T-helper 2 cell treated with Interferon-gamma antibody and Interleukin-4, amounts not matched to agents 5 μg/mL and 100 μg/mL, for 36 hours (primary cell): ENCODE data around the gene STAC2.
"Not testable (repeated sequence)": the region's sequence is repeated elsewhere in the genome, so short reads cannot be mapped to it uniquely, and the experiment has no call there.

Source experiments
- DNase-seq: peaks from one replicate; pipeline ENCODE4 v3.0.0; 2021; ENCODE audit warnings: low spot score
- H3K27ac Mint-ChIP-seq: one replicate; pipeline ENCODE4 v1.8.0; 2021; ENCODE audit warnings: mild to moderate bottlenecking, mixed read lengths
- H3K27me3 Mint-ChIP-seq: one replicate; pipeline ENCODE4 v1.8.0; 2021; ENCODE audit warnings: low read depth, mixed read lengths
- H3K36me3 Mint-ChIP-seq: one replicate; pipeline ENCODE4 v1.8.0; 2021; ENCODE audit warnings: low read depth, mixed read lengths
- H3K4me1 Mint-ChIP-seq: one replicate; pipeline ENCODE4 v1.8.0; 2021; ENCODE audit warnings: low read depth, mixed read lengths
- H3K4me3 Mint-ChIP-seq: one replicate; pipeline ENCODE4 v1.8.0; 2022; ENCODE audit warnings: mild to moderate bottlenecking, moderate library complexity, mixed read lengths
- H3K9me3 Mint-ChIP-seq: one replicate; pipeline ENCODE4 v1.8.0; 2021; ENCODE audit warnings: mixed read lengths

The STAC2 gene

DNA sequence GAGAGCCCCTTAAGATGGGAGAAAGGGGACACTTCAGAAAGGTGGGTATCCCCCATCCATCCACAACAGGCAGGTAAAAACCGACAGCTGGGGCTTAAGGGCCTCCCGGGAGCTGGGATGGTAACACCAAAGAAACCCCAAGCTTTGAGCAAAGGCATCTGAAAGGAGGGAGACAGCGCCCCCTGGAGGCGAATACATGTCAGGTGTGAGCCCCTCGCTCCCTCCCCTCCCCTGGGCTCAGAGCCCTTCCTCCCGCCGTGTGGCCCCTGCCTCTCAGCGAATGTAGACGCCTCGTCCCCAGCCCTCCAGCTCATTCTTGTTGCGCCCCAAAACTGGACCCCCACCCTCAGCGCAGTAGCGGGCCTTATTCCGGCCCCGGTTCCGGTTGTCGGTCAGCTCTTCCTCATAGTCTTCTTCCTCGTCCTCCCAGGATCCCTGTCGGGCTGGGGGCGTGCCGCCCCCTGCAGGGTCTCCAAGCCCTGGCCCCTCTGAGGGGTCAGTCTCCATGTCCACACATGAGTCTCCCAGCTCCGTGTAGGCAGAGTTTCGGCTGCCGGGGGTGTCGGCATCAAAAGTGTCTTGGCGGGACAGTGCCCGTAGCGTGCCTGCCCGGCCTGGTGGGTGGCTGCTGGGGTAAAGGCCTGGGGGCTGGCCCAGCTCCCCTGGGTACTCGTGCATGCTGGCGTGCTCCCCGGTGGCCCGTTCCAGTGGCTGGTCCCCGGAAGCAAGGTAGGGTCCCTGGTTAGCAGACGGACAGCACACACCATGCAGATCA lies 50.6 kb downstream of the STAC2 start:
- peaks cover 10% of the 10 kb centered on the region for H3K36me3 Mint-ChIP-seq

DNA sequence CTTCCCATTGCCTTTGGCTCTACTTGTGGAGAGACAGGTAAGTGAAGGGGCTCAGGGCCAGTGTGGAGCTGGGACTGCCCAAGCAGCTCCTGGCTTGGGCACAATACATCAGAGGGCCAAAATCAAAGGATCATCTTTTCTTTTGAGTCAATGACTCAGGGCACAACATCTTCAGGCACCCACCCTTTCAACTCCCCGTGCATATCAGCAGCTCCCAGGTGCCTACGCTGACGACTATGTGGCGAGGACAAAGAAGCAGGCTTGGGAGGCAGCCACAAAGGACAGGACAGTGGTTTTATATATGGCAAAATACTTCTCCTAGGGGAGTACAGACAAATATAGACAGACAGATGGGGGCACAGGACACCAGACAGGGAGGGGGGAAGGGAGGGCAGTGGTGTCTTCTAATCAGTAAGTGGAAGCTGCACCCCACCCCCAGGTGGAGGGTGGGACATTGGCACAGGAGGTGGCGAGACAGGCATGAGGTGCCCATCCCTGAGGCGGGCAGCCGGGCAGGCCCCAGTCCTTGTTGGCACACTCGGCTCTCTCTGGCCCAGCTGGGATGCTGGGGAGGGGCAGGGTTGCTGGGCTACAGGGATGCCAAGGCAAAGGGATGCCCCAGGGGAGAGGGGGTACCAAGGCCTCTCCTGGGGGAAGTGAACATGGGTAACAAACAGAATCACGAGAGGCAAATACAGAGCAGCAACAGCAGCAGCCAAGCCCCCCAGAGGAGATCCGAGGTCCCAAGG lies 52.0 kb downstream of the STAC2 start:
- Mint-ChIP-seq H3K27me3 (peaks cover 9% of the 10 kb centered on the region), H3K36me3 (peaks cover 10% of the 10 kb centered on the region), H3K4me3 (no peak overlapping the region), H3K27ac (no peak overlapping the region), H3K9me3 (no peaks in the 10 kb centered on the region), H3K4me1 (peaks cover 12% of the 10 kb centered on the region)
- DNase-seq, result no peak

More for the DNA sequence above, 50.6 kb downstream of the STAC2 start:
- Mint-ChIP-seq H3K27me3 (peaks cover 4% of the 10 kb centered on the region), H3K9me3 (no peaks in the 10 kb centered on the region), H3K4me1 (peaks cover 9% of the 10 kb centered on the region), H3K27ac (no peak overlapping the region), H3K4me3 (no peak overlapping the region)
- peak; percentile 57 for DNase-seq

DNA sequence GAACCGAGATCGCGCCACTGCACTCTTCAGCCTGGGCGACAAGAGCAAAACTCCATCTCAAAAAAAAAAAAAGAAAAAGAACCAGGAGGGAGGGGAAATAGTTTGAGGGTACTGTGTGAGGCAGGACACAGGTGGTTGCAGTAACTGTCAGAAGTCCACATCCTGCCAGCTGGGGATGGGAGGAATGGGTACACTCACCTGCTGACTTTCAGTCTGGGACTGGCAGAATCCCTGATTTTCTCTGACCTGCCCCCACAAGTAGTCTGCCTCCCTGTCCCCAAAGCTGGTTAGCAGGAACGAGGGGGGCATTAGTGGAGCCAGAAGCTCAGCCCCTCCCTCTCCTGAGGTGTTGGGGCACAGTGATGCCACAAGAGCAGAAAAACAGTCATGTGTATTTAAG lies 52.7 kb downstream of the STAC2 start:
- Mint-ChIP-seq H3K4me3 (no peak overlapping the region), H3K4me1 (peaks cover 12% of the 10 kb centered on the region), H3K9me3 (peaks cover 3% of the 10 kb centered on the region), H3K27me3 (peaks cover 9% of the 10 kb centered on the region), H3K36me3 (peaks cover 9% of the 10 kb centered on the region), H3K27ac (no peak overlapping the region)
- no peak for DNase-seq

DNA sequence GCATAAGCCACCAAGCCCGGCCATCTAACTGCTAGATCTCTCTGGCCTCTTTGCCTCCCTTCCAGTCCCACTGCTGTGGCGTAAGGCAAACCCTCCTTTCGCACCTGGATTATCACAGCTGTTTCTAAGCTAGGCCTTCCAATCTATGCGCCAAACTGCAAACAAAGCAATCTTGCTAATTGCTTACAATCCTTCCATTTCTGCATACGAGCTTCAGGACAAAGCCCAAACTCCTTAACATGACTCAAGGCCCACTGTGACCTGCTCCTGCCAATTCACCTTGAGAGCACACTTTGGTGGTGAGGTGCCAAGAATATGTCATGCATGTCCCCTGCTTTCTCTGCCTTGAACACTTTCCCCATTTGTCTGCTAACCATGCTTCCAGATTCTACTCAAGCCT lies 53.8 kb downstream of the STAC2 start:
- H3K4me3 Mint-ChIP-seq, result no peak overlapping the region
- H3K36me3 Mint-ChIP-seq, result peaks cover 3% of the 10 kb centered on the region
- peaks cover 13% of the 10 kb centered on the region for H3K27me3 Mint-ChIP-seq
- no peak for DNase-seq
- H3K4me1 Mint-ChIP-seq, result peaks cover 18% of the 10 kb centered on the region
- H3K9me3 Mint-ChIP-seq, result peaks cover 3% of the 10 kb centered on the region
- no peak overlapping the region for H3K27ac Mint-ChIP-seq

DNA sequence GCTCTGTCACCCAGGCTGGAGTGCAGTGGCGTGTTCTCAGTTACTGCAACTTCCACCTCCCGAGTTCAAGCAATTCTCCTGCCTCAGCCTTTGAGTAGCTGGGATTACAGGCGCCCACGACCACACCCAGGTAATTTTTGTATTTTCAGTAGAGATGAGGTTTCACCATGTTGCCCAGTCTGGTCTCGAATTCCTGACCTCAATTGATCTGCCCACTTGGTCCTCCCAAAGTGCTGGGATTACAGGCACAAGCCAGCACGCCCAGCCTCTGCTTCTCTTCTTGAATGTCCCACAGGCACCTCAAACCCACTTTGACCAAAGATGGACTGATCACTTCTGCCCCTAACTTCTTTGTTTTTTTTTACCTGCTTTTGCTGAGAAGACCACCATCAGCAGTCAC lies 55.2 kb downstream of the STAC2 start:
- Mint-ChIP-seq H3K27ac (no peak overlapping the region), H3K27me3 (peaks cover 26% of the 10 kb centered on the region), H3K36me3 (peaks cover 2% of the 10 kb centered on the region), H3K4me1 (peaks cover 20% of the 10 kb centered on the region), H3K4me3 (no peak overlapping the region), H3K9me3 (peaks cover 3% of the 10 kb centered on the region)
- no peak for DNase-seq

DNA sequence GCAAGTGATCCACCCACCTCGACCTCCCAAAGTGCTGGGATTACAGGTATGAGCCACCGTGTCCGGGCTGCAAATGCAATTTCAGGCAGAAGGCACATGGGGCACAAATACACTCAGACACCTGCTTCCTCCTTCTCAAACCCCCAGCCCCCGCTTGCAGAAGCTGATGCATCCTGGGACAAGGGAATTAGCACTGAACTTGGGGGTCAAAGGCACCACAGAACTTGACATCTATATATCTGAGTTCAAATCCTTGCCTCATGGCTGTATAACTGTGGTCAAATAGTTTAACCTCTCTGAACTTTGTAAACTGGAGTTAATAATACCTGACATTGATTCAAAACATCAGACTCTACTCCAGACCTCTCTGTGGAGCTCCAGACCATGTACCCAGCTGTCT lies 55.6 kb downstream of the STAC2 start:
- peaks cover 3% of the 10 kb centered on the region for H3K9me3 Mint-ChIP-seq
- H3K36me3 Mint-ChIP-seq, result peaks cover 2% of the 10 kb centered on the region
- peaks cover 28% of the 10 kb centered on the region for H3K27me3 Mint-ChIP-seq
- H3K27ac Mint-ChIP-seq, result no peak overlapping the region
- peaks cover 20% of the 10 kb centered on the region for H3K4me1 Mint-ChIP-seq
- H3K4me3 Mint-ChIP-seq, result no peak overlapping the region
- no peak for DNase-seq

DNA sequence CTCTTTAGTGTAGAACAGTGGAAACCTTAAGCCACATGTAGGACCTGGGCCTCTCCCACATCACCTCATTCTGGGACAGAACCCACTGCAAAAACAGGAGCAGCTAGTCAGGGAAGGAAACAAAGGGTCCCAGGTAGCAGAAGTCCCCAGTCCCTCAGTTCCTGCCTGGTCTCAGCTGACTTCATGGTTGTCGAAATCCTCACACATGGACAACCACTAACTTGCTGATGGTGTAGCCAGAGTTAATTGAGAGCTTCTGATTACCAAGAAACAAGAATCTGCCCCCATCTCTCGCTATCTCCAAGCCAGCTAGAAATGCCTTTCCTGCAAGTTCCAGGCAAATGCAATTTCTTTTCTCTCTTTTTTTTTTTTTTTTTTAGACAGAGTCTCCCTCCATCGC lies 56.2 kb downstream of the STAC2 start:
- H3K4me1 Mint-ChIP-seq, result peaks cover 21% of the 10 kb centered on the region
- no peaks in the 10 kb centered on the region for H3K36me3 Mint-ChIP-seq
- H3K27ac Mint-ChIP-seq, result no peak overlapping the region
- no peak overlapping the region for H3K4me3 Mint-ChIP-seq
- H3K27me3 Mint-ChIP-seq, result peaks cover 34% of the 10 kb centered on the region
- peaks cover 3% of the 10 kb centered on the region for H3K9me3 Mint-ChIP-seq
- DNase-seq, result no peak

DNA sequence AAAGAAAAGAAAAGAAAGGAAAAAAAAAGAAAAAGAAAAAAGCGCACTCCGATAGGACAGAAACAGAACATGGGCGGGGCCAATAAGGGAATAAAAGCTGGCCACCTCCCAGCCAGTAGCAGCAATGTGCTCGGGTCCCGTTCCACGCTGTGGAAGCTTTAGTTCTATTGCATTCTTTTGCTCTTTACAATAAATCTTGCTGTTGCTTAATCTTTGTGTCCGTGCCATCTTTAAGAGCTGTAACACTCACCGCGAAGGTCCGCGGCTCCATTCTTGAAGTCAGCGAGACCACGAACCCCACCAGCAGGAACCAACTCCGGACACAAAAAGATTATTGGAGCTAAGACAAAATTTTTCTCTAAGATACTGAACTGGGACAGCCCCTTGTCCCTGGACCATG lies 56.6 kb downstream of the STAC2 start:
- H3K4me1 Mint-ChIP-seq, result peaks cover 23% of the 10 kb centered on the region
- H3K36me3 Mint-ChIP-seq, result no peaks in the 10 kb centered on the region
- no peak overlapping the region for H3K4me3 Mint-ChIP-seq
- DNase-seq, result no peak
- H3K9me3 Mint-ChIP-seq, result peaks cover 3% of the 10 kb centered on the region
- H3K27ac Mint-ChIP-seq, result no peak overlapping the region
- peaks cover 36% of the 10 kb centered on the region for H3K27me3 Mint-ChIP-seq

DNA sequence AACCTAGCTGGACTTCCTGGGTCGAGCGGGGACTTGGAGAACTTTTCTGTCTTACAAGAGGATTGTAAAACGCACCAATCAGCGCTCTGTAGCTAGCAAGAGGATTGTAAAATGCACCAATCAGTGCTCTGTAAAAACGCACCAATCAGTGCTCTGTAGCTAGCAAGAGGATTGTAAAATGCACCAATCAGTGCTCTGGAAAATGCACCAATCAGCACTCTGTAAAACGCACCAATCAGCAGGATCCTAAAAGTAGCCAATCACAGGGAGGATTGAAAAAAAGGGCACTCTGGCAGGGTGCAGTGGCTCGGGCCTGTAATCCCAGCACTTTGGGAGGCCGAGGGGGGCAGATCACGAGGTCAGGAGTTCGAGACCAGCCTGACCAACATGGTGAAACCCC lies 57.2 kb downstream of the STAC2 start:
- H3K4me1 Mint-ChIP-seq, result peaks cover 22% of the 10 kb centered on the region
- H3K27ac Mint-ChIP-seq, DNase-seq: not testable (repeated sequence)

DNA sequence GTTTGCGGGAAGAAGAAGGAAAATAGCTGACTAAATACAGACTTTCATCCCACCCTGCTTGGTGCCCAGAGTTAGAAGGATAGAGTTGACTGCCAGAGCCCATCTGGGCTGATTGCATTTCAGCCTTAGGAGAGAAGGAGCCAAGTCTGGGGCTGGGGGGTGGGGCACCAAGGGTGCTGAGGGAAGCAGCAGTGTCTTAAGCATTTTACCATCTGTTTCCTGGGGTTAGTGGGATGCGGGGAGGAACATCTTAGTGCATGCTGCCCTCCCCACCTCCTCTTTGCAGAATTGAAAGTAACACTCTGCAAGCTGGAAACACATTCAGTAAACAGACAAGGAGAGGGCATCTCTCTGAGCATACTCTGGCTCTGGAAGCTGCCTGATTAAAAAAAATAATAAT lies 58.3 kb downstream of the STAC2 start:
- no peak overlapping the region for H3K4me3 Mint-ChIP-seq
- peaks cover 3% of the 10 kb centered on the region for H3K9me3 Mint-ChIP-seq
- DNase-seq, result no peak
- H3K27me3 Mint-ChIP-seq, result peaks cover 38% of the 10 kb centered on the region
- peaks cover 17% of the 10 kb centered on the region for H3K4me1 Mint-ChIP-seq
- H3K27ac Mint-ChIP-seq, result no peak overlapping the region
- H3K36me3 Mint-ChIP-seq, result no peaks in the 10 kb centered on the region

More for the DNA sequence above, 57.2 kb downstream of the STAC2 start:
- peaks cover 38% of the 10 kb centered on the region for H3K27me3 Mint-ChIP-seq
- H3K9me3 Mint-ChIP-seq, H3K4me3 Mint-ChIP-seq, H3K36me3 Mint-ChIP-seq: not testable (repeated sequence)

DNA sequence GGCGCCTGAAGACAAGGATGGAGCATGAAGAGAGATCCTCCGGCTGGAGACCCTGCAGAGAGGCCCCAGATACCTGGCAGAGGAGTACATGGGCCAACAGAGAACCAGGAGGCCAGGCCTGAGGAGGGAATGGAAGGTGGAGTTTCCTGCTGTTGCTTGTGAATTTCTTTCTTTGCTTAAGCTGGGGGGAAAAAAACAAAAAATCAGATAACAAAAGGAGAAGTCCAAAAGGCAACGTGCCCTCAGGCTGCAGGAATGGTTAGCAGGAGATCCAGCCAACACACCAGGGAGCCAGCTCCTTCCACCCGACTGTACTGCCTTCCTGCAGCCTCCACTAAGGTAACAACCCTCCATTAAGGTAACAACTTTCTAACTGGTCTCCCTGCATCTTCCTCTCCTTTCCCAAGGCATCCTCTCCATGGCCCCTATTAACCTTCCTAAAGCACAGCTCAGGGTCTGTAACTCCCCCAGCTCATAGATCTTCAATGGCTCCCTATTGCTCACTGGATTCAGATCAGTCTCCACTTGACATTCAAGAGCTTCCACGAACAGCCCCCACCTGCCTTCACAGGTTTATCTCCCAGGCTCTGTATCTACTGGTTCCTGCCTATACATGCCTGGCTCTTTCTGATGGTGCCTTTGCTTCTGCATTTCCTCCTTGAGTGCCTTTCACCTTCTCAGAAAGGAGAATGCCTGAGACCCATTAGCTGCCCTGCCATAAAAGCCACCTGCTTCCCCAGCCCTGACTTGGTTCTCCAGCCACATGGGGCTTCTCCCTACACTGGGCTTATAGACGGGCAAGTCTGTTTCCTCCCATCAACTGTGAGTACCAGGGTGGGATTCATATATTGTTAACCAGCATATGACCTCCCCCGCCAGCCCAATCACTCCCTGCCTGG lies 59.1 kb downstream of the STAC2 start:
- Mint-ChIP-seq H3K9me3 (peaks cover 3% of the 10 kb centered on the region), H3K27ac (no peak overlapping the region), H3K36me3 (no peaks in the 10 kb centered on the region), H3K4me3 (no peak overlapping the region), H3K4me1 (peaks cover 17% of the 10 kb centered on the region), H3K27me3 (peaks cover 41% of the 10 kb centered on the region)
- no peak for DNase-seq

DNA sequence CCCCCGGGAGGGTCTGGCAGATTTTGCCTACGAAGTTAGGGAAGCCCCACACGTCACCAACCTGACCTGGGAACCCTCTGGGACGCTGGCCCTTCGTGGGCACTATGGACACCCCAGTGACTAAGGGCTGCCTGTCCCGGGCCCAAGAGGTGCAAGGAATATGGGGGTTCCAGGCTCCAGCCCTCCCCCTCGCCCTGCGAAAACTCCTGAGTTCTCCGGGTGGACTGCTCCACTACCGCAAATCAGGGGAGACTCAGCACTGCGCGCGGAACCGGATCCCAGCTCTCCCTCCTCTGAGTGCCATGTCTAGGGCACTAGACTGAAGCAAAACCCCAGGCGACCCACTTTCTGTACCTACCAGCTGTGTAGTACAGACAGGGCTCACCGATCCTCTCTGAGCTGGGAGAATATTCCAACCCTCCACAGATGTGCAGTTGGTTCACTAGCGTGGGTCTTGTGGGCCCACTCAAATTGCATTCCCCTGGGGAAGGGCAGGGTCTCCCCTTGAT lies 59.9 kb downstream of the STAC2 start, which contains the start of gene ARL5C:
ARL5C (minus strand) TSS at position 321 of the 509 bp plus-strand sequence. CDS start 401 bp downstream, outside the sequence.
- Mint-ChIP-seq H3K4me3 (peak within 1 kb of the TSS; percentile 85), H3K4me1 (peaks cover 17% of the 10 kb centered on the region), H3K9me3 (peaks cover 3% of the 10 kb centered on the region), H3K36me3 (no peaks in the 10 kb centered on the region), H3K27me3 (peaks cover 41% of the 10 kb centered on the region), H3K27ac (no peak within 1 kb of the TSS)
- no peak for DNase-seq

DNA sequence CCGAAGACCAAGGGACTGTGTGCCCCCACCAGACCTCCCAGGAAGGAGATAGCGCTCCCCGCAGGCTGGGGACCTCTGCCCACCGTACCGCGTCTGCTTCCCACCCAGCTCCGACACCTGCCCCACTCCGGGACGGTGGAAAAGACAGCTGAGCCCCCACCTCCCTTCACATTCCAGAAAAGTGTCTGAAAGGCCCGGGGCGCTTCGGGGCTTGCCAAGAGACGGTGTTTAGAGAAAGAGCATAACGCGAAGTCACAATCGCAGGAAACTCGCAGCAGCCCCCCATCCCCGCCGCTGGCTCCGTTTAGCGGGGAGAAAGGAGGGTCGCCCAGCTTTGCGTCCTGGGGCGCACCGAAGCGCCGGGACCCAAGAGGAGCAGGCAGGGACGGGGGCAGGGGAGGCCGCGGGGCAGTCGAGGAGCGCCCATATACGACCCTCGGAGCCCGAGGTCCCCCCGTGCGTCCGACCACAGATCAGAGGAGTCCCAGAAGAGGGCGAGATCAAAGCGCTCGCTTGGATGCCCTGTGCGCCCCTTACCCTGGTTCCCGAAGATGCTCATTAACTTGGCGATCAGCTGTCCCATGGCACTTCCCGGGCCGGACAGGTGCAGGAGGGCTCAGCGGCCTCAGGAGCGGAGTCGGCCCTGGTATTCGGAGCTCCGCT lies 60.4 kb downstream of the STAC2 start:
- H3K27me3 Mint-ChIP-seq, result peaks cover 38% of the 10 kb centered on the region
- DNase-seq, result no peak
- peaks cover 3% of the 10 kb centered on the region for H3K9me3 Mint-ChIP-seq
- peaks cover 17% of the 10 kb centered on the region for H3K4me1 Mint-ChIP-seq
- H3K4me3 Mint-ChIP-seq, result peak overlapping the region; percentile 85
- H3K36me3 Mint-ChIP-seq, result no peaks in the 10 kb centered on the region
- no peak overlapping the region for H3K27ac Mint-ChIP-seq
